ENCODE measurements around the gene FOXD4. TPM values are rescaled to one million over a fixed set of nuclear protein-coding genes. Genes with fewer than 3 reads are reported as not detected.
"Not testable (repeated sequence)": the region's sequence is repeated elsewhere in the genome, so short reads cannot be mapped to it uniquely, and the experiment has no call there.

The FOXD4 gene
- total and polyA plus RNA-seq, 2 of the 8 experiments (the other 6 are each of a cell fraction or from before 2014, with no cell fraction given): 0.03 TPM; not detected in 1

DNA sequence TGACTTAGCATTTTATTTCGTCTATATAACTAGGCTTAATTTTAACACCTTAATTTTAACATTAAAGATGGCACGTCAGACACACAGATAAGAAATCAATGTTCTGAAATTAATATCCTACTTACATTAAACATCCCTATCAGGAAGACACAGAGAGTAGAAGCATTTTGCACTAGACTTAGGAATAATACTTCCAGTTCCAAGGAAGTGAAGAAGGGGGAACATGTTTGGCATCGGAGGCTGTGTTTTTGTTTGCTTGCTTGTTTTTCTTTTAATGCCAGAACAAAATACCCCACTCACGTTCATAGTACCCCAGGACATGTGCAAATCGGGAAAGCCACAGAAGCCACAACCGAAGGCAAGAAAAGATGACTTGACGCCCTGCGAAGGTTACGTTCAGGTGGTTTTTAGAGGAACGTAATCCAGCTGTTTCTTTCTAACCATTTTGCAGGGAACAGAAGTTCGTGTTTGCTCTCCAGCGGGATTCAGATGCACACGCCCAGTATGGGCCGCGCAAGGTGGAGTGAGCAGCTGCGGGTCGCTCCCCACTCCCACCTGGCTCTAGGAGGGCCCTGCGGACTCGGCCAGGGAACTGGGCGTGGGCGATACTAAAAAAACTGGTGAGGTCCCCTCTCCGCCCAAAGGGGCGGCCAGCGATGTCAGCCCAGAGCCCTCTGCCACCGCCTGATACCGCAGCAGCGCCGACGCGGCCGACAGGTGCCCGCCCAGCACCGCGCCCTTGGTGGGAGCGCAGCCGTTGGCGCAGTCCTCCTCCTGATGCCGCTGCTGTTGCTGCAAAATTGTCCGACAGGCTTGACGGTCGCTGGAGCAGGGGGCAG, 1.8 kb downstream of the FOXD4 start:
- H3K27ac ChIP-seq (ENCODE audit: low read depth, low read length); POLR2A ChIA-PET (ENCODE audit: partially characterized antibody); H3K4ac ChIP-seq (replicated peaks; ENCODE audit: insufficient read length, low read depth, low read length); H2BK12ac ChIP-seq (ENCODE audit: low read depth, low read length); H2BK20ac ChIP-seq (ENCODE audit: low read length); H2BK5ac ChIP-seq (ENCODE audit: low read depth, low read length); H2BK15ac ChIP-seq (ENCODE audit: low read length); H3K9ac ChIP-seq (replicated peaks in 1 of 4; ENCODE audit: extremely low read depth in 1 of 4, low read depth in 3 of 4, low read length in 3 of 4); H3K9me3 ChIP-seq (ENCODE audit: insufficient read depth in 2 of 2, low read depth in 1 of 2, low read length in 1 of 2); H4K91ac ChIP-seq (replicated peaks; ENCODE audit: insufficient read length, low read length); CTCF ChIA-PET (ENCODE audit: partially characterized antibody); H3K14ac ChIP-seq (ENCODE audit: insufficient read length); H3K23ac ChIP-seq (ENCODE audit: insufficient read length); H4K5ac ChIP-seq (ENCODE audit: insufficient read length, low read depth, low read length); H4K8ac ChIP-seq (ENCODE audit: extremely low read depth, insufficient read depth, low read length); H3K18ac ChIP-seq (ENCODE audit: extremely low read depth, low read length); H4K20me1 ChIP-seq (replicated peaks in 1 of 2; ENCODE audit: control insufficient read depth in 1 of 2, insufficient read depth in 2 of 2, low read length in 2 of 2); FAIRE-seq; H3K79me2 ChIP-seq (ENCODE audit: control insufficient read depth in 1 of 2, insufficient read depth in 2 of 2, low read length in 2 of 2); H3K79me1 ChIP-seq (ENCODE audit: low read depth, low read length); H2AFZ ChIP-seq (ENCODE audit: low read length); H3K4me1 ChIP-seq (replicated peaks in 1 of 4; ENCODE audit: control insufficient read depth in 3 of 4, insufficient read depth in 4 of 4, low read length in 3 of 4); H3K23me2 ChIP-seq (ENCODE audit: low read depth, low read length); H3K56ac ChIP-seq (replicated peaks; ENCODE audit: insufficient read length, low read depth, low read length); H3K36me3 ChIP-seq (ENCODE audit: control insufficient read depth in 2 of 4, insufficient read depth in 4 of 4, low read length in 3 of 4); H2AK5ac ChIP-seq (ENCODE audit: low read depth, low read length); H2BK120ac ChIP-seq (replicated peaks; ENCODE audit: low read depth, low read length): not testable (repeated sequence)
- TF ChIP-seq EZH2 (IDR thresholded peaks at IDR 0.05; ENCODE audit: low read depth, low read length, severe bottlenecking): peak; percentile 83
- TF ChIP-seq SUZ12 (IDR thresholded peaks at IDR 0.05; ENCODE audit: low read length): peak; percentile 61; the same call in 1 of the 2 replicates
- TF ChIP-seq RNF2 (IDR thresholded peaks at IDR 0.05; ENCODE audit: borderline replicate concordance, low read depth, low read length, missing control alignments, poor library complexity, severe bottlenecking): peak; percentile 59
- Histone ChIP-seq H3K4me3 (ENCODE audit: extremely low read depth in 1 of 4, insufficient read depth in 2 of 4, low read depth in 3 of 4, low read length in 4 of 4) (peak overlapping the region in 1 of 4 experiments; percentile 37; a peak in 1 of 8 replicates), H3K4me2 (ENCODE audit: insufficient read depth in 1 of 2, low read depth in 2 of 2, low read length in 2 of 2) (peak overlapping the region; percentile 60 to 71; a peak in 3 of 4 replicates), H3K27me3 (replicated peaks in 1 of 4; ENCODE audit: control insufficient read depth in 3 of 4, extremely low read depth in 1 of 4, insufficient read depth in 3 of 4, low read length in 3 of 4) (peaks cover 33 to 65% (median 50%) of the 10 kb centered on the region in 4 experiments; a peak in 6 of 7 replicates)
- 7% methylated on average over 37 of the region's 41 CpGs; no CpG with 5 or more reads in 1 of the 2 experiments for WGBS, 2 experiments (ENCODE audit: extremely low coverage in 1 of 2, insufficient coverage in 1 of 2, insufficient read length in 1 of 2, insufficient replicate concordance in 2 of 2, low coverage in 1 of 2, low lambda C conversion rate in 2 of 2, missing lambda C conversion rate in 1 of 2)
- DNase-seq (ENCODE audit: low read depth in 1 of 2, low spot score in 2 of 2): peak in 1 of 2 experiments; percentile 71

All from H1 (cell line).